Colonic mucosa (tissue), 4 donors: Measurements from ENCODE around the gene CKS2. TPM values are rescaled to one million over a fixed set of nuclear protein-coding genes. Genes with fewer than 3 reads are reported as not detected.
"Not testable (repeated sequence)": the region's sequence is repeated elsewhere in the genome, so short reads cannot be mapped to it uniquely, and the experiment has no call there.

Experiments
- DNase-seq: peaks from one replicate; pipeline ENCODE4 v3.0.0-alpha.2; 2020
- H3K27ac ChIP-seq: fragments of 200-600 bp; one replicate; pipeline ENCODE4 v1.8.0; 2021
- H3K27me3 ChIP-seq: fragments of 200-600 bp; one replicate; pipeline ENCODE4 v1.8.0; 2021
- H3K36me3 ChIP-seq: fragments of 200-600 bp; one replicate; pipeline ENCODE4 v1.8.0; 2021
- H3K4me1 ChIP-seq: fragments of 200-600 bp; one replicate; pipeline ENCODE4 v1.8.0; 2021; ENCODE audit warnings: mild to moderate bottlenecking
- H3K4me3 ChIP-seq: fragments of 200-600 bp; one replicate; pipeline ENCODE4 v1.8.0; 2021
- H3K9ac ChIP-seq, 2 donors: one replicate each; pipeline ENCODE4 v1.7.0; 2013; ENCODE audit warnings: control low read depth in 2 of 2, low read depth in 2 of 2, low read length in 2 of 2
- H3K9me3 ChIP-seq: fragments of 200-600 bp; one replicate; pipeline ENCODE4 v1.8.0; 2021
- CTCF ChIP-seq: fragments of 200-600 bp; IDR thresholded peaks from one replicate; pipeline ENCODE4 v1.8.0; 2022; ENCODE audit warnings: antibody characterized with exemption, mild to moderate bottlenecking
- intact Hi-C: fragments of 100-400 bp; cut with DNase I; formaldehyde crosslinking; loops from one replicate; pipeline ENCODE4 v1.14.1; 2022
- total RNA-seq, 2 donors: library from RNA; stranded (reverse); fragmentation: NEBNext Ultra II Directional in 1 of 2; extraction: Animal tissue kit (Norgen Biotek cat#: 25700) in 1 of 2; gene quantifications; one replicate each; pipeline ENCODE4 v1.2.1, GENCODE V29; 2021
- donor health status: healthy.
- donor health status: DM: no; HTN: no; CAD: no.
- donor health status: DM: no; HTN: no; CAD: no.

The CKS2 gene
- total RNA-seq, 2 donors from 2014 or later = 42.4 to 134 TPM

- no peak overlapping the region for H3K27ac ChIP-seq
- H3K9me3 ChIP-seq = no peaks in the 10 kb centered on the region
- H3K36me3 ChIP-seq = no peaks in the 10 kb centered on the region
- intact Hi-C loops = loop anchor here (5.0 kb wide), 1 partner anchor 100 kb away; the partner anchor contains the start of gene SHC3
- DNase-seq = no peak
- no peaks in the 10 kb centered on the region for H3K4me1 ChIP-seq
- no peak for TF ChIP-seq CTCF
- no peak overlapping the region for H3K9ac ChIP-seq
- H3K27me3 ChIP-seq = no peaks in the 10 kb centered on the region
- no peak overlapping the region for H3K4me3 ChIP-seq
Observed at GRCh38 chr9:89277454-89277853, 33.5 kb upstream of the CKS2 start.

DNA sequence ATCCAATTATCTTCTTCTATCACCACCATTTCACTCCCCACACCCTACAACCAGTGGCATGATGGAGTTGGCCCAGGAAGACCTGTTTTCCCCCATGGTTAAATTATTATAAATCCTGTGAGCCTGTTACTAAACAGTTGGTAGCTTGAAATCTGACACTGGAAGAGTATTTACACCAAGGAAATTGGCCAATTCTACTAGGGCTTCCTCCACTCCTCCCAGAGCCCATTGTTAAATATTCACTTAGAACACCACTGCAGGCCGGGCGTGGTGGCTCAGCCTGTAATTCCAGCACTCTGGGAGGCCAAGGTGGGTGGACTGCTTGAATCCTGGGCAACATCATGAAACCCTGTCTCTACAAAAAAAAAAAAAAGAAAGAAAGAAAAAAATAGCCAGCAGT, 32.4 kb upstream of the CKS2 start:
- intact Hi-C loops = loop anchor here (5.0 kb wide), 1 partner anchor 101 kb away; the partner anchor contains the start of gene SHC3
- no peaks in the 10 kb centered on the region for H3K27me3 ChIP-seq
- H3K4me1 ChIP-seq = no peaks in the 10 kb centered on the region
- H3K27ac ChIP-seq = no peak overlapping the region
- H3K4me3 ChIP-seq = no peak overlapping the region
- no peak for DNase-seq
- no peak for TF ChIP-seq CTCF
- no peak overlapping the region for H3K9ac ChIP-seq
- no peaks in the 10 kb centered on the region for H3K9me3 ChIP-seq
- no peaks in the 10 kb centered on the region for H3K36me3 ChIP-seq

GRCh38 chr9:89278997-89279739, 31.8 kb upstream of the CKS2 start:
- no peaks in the 10 kb centered on the region for H3K9me3 ChIP-seq
- intact Hi-C loops = loop anchor here (5.0 kb wide), 1 partner anchor 102 kb away; the partner anchor contains the start of gene SHC3
- H3K9ac ChIP-seq = no peak overlapping the region
- no peak overlapping the region for H3K27ac ChIP-seq
- DNase-seq = peak; percentile 27
- H3K4me3 ChIP-seq = no peak overlapping the region
- H3K36me3 ChIP-seq = no peaks in the 10 kb centered on the region
- TF ChIP-seq CTCF = peak; percentile 79
- no peaks in the 10 kb centered on the region for H3K27me3 ChIP-seq
- no peaks in the 10 kb centered on the region for H3K4me1 ChIP-seq

DNA sequence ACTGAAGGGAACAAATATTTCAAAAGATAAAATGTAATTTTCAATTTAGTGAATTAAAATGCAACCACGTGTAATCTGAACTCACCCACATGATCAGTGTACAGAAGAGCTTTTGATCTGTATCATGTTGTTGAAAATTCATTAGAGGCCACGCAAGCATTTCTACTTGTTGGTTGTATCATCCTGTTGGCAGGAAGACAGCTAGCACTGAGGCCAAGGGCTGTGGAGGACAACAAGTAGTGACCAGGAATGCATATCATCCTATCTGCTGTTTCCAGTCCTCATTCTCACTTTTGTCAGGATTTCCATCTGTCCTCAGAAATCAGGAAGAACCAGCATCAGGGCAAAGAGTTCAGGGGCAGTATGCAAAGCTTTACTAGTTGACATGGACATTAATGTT, 29.9 kb upstream of the CKS2 start:
- no peak for DNase-seq
- intact Hi-C loops = no loop called here
- no peaks in the 10 kb centered on the region for H3K27me3 ChIP-seq
- H3K9me3 ChIP-seq = no peaks in the 10 kb centered on the region
- H3K4me1 ChIP-seq = no peaks in the 10 kb centered on the region
- no peaks in the 10 kb centered on the region for H3K36me3 ChIP-seq
- H3K9ac ChIP-seq = no peak overlapping the region
- TF ChIP-seq CTCF = no peak
- no peak overlapping the region for H3K4me3 ChIP-seq
- no peak overlapping the region for H3K27ac ChIP-seq

DNA sequence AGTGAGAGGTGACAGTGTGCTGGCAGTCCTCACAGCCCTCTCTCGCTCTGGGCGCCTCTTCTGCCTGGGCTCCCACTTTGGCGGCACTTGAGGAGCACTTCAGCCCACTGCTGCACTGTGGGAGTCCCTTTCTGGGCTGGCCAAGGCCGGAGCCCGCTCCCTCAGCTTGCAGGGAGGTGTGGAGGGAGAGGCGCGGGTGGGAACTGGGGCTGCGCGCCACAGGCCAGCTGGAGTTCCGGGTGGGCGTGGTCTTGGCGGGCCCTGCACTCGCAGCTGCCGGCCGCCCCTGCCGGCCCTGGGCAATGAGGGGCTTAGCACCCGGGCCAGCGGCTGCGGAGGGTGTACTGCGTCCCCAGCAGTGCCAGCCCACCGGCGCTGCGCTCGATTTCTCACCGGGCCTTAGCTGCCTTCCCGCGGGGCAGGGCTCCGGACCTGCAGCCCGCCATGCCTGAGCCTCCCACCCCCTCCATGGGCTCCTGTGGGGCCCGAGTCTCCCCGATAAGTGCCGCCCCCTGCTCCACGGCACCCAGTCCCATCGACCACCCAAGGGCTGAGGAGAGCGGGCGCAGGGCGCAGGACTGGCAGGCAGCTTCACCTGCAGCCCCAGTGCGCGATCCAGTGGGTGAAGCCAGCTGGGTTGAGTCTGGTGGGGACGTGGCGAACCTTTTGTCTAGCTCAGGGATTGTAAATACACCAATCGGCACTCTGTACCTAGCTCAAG, 28.6 kb upstream of the CKS2 start:
- intact Hi-C loops, H3K27me3 ChIP-seq, H3K9ac ChIP-seq, H3K4me1 ChIP-seq, H3K36me3 ChIP-seq, H3K9me3 ChIP-seq, H3K27ac ChIP-seq: not testable (repeated sequence)
- H3K4me3 ChIP-seq = peak overlapping the region; percentile 34
- peak; percentile 36 for DNase-seq

- no peak overlapping the region for H3K4me3 ChIP-seq
- no peaks in the 10 kb centered on the region for H3K36me3 ChIP-seq
- TF ChIP-seq CTCF = no peak
- no peaks in the 10 kb centered on the region for H3K9me3 ChIP-seq
- intact Hi-C loops = no loop called here
- H3K4me1 ChIP-seq = no peaks in the 10 kb centered on the region
- H3K27ac ChIP-seq = no peak overlapping the region
- no peak for DNase-seq
- H3K27me3 ChIP-seq = no peaks in the 10 kb centered on the region
- no peak overlapping the region for H3K9ac ChIP-seq
Observed at GRCh38 chr9:89284076-89284475, 26.9 kb upstream of the CKS2 start.
